GM18517 (cell line): Measurements from ENCODE around the gene HOXC9.
"Not testable (repeated sequence)": the region's sequence is repeated elsewhere in the genome, so short reads cannot be mapped to it uniquely, and the experiment has no call there.

ENCODE experiments used
- ATAC-seq: cut with Tn5 transposase; IDR thresholded peaks from one replicate; pipeline ENCODE4 v1.9.1; 2021; ENCODE audit warnings: mild to moderate bottlenecking, moderate library complexity; ENCODE audit not compliant: unreplicated experiment

The HOXC9 gene

GRCh38 chr12:54036620-54037359 lies 36.8 kb downstream of the HOXC9 start:
- no peak for ATAC-seq

- ATAC-seq = no peak
Observed at GRCh38 chr12:54037360-54038283, 37.7 kb downstream of the HOXC9 start.

GRCh38 chr12:54038284-54038870 lies 38.4 kb downstream of the HOXC9 start:
- ATAC-seq = no peak

GRCh38 chr12:54038871-54039414 lies 39.0 kb downstream of the HOXC9 start:
- ATAC-seq = no peak

- ATAC-seq = no peak
Observed at GRCh38 chr12:54039417-54040147, 39.6 kb downstream of the HOXC9 start.

GRCh38 chr12:54040148-54040494 lies 40.2 kb downstream of the HOXC9 start:
- ATAC-seq = no peak

GRCh38 chr12:54040648-54041047 lies 40.7 kb downstream of the HOXC9 start:
- ATAC-seq = no peak

- ATAC-seq = no peak
Observed at GRCh38 chr12:54041097-54041690, 41.2 kb downstream of the HOXC9 start.

- not testable (repeated sequence) for ATAC-seq
Observed at GRCh38 chr12:54042033-54042432, 42.1 kb downstream of the HOXC9 start.

GRCh38 chr12:54042970-54043853 lies 43.3 kb downstream of the HOXC9 start:
- no peak for ATAC-seq

- no peak for ATAC-seq
Observed at GRCh38 chr12:54044425-54045103, 44.6 kb downstream of the HOXC9 start.

- ATAC-seq = no peak
Observed at GRCh38 chr12:54045401-54045800, 45.4 kb downstream of the HOXC9 start.

- no peak for ATAC-seq
Observed at GRCh38 chr12:54045868-54046521, 46.0 kb downstream of the HOXC9 start.

- no peak for ATAC-seq
Observed at GRCh38 chr12:54046809-54047159, 46.8 kb downstream of the HOXC9 start.

- no peak for ATAC-seq
Observed at GRCh38 chr12:54047160-54047963, 47.4 kb downstream of the HOXC9 start.

GRCh38 chr12:54047964-54048303 lies 48.0 kb downstream of the HOXC9 start:
- ATAC-seq = no peak

- no peak for ATAC-seq
Observed at GRCh38 chr12:54048406-54049093, 48.6 kb downstream of the HOXC9 start.
